Gastrocnemius medialis (tissue), 4 donors: ENCODE measurements around the gene RBM18.

Experiments used
- CTCF ChIP-seq, 5 experiments: fragments of 450-650 bp in 3 of 5; fragments of 200-600 bp in 2 of 5; sonication (generic) in 2 of 5; IDR thresholded peaks in 4 of 5; conservative IDR thresholded peaks in 1 of 5; 1 replicate in 4 of 5; 2 replicates in 1 of 5; pipeline ENCODE4 v1.5.1; 2016 to 2019; ENCODE audit warnings: antibody characterized with exemption in 5 of 5, mild to moderate bottlenecking in 3 of 5, moderate library complexity in 3 of 5
- POLR2A ChIP-seq, 2 donors: fragments of 450-650 bp; IDR thresholded peaks; one replicate each; pipeline ENCODE4 v1.6.1; 2017; ENCODE audit warnings: antibody characterized with exemption in 2 of 2, mild to moderate bottlenecking in 2 of 2, moderate library complexity in 2 of 2

DNA sequence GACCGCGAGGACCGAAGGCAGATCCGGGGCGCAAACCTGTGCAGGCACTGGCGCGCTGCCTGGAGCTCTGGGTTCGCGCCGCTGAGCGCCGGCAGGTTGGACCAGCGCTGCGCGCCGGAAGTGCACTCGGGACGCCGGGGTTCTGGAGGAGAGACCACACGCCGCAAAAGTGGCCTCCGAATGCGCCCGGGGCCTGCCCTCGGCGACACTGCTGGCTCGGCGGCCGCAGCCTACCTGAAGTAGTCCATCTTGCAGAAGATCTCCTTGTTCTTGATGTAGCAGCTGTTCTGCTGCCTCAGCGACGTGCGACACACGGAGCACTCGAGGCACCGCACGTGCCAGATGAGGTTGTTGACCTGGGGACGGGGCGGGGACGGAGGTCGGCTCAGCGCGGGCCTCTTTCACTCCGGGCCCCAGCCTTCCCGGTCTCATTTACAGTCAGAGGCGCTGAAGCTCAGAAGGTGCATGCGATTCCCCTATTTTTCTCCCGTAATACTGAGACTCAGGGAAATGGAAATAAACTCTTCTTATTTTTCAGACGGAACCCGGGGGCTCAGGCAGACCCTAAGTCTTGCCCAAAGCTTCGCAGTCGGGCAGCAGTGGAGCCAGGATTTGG lies 38.4 kb downstream of the RBM18 start:
- TF ChIP-seq CTCF (IDR thresholded peaks at IDR 0.05 in 4 of 5, conservative IDR thresholded peaks at IDR 0.05 in 1 of 5) (no peak), POLR2A (IDR thresholded peaks at IDR 0.05) (no peak)
